IPS-18c (cell line): ENCODE results near the gene KIF26B.

Experiments used
- H3K4me3 ChIP-seq: 2 replicates; pipeline ENCODE4 v1.7.0; 2013; ENCODE audit warnings: low read depth, mild to moderate bottlenecking, low read length, moderate library complexity; ENCODE audit not compliant: insufficient read depth
- H3K9me3 ChIP-seq: one replicate; pipeline ENCODE4 v1.6.1; 2013; ENCODE audit warnings: mild to moderate bottlenecking, low read length, moderate library complexity; ENCODE audit not compliant: control insufficient read depth, insufficient read depth

The KIF26B gene

GRCh38 chr1:245571815-245572294, 417.1 kb downstream of the KIF26B start:
- Histone ChIP-seq H3K4me3 (no peak overlapping the region), H3K9me3 (no peaks in the 10 kb centered on the region)

GRCh38 chr1:245572709-245573108, 417.9 kb downstream of the KIF26B start:
- no peaks in the 10 kb centered on the region for H3K9me3 ChIP-seq
- H3K4me3 ChIP-seq, result no peak overlapping the region

GRCh38 chr1:245575710-245576109, 420.9 kb downstream of the KIF26B start:
- H3K4me3 ChIP-seq, result no peak overlapping the region
- no peaks in the 10 kb centered on the region for H3K9me3 ChIP-seq

- H3K4me3 ChIP-seq, result no peak overlapping the region
- no peaks in the 10 kb centered on the region for H3K9me3 ChIP-seq
These were observed 421.5 kb downstream of the KIF26B start for GRCh38 chr1:245576323-245576722.

GRCh38 chr1:245577191-245578157, 422.7 kb downstream of the KIF26B start:
- Histone ChIP-seq H3K4me3 (no peak overlapping the region), H3K9me3 (no peaks in the 10 kb centered on the region)

GRCh38 chr1:245578308-245578707, 423.5 kb downstream of the KIF26B start:
- Histone ChIP-seq H3K9me3 (no peaks in the 10 kb centered on the region), H3K4me3 (no peak overlapping the region)

GRCh38 chr1:245578771-245579170, 424.0 kb downstream of the KIF26B start:
- Histone ChIP-seq H3K4me3 (no peak overlapping the region), H3K9me3 (no peaks in the 10 kb centered on the region)

GRCh38 chr1:245579881-245580280, 425.1 kb downstream of the KIF26B start:
- Histone ChIP-seq H3K9me3 (no peaks in the 10 kb centered on the region), H3K4me3 (no peak overlapping the region)

- H3K9me3 ChIP-seq, result no peaks in the 10 kb centered on the region
- H3K4me3 ChIP-seq, result no peak overlapping the region
These were observed 425.9 kb downstream of the KIF26B start for GRCh38 chr1:245580651-245581050.

GRCh38 chr1:245582026-245582425, 427.2 kb downstream of the KIF26B start:
- no peaks in the 10 kb centered on the region for H3K9me3 ChIP-seq
- H3K4me3 ChIP-seq, result no peak overlapping the region

- H3K9me3 ChIP-seq, result no peaks in the 10 kb centered on the region
- no peak overlapping the region for H3K4me3 ChIP-seq
These were observed 428.3 kb downstream of the KIF26B start for GRCh38 chr1:245583081-245583480.

GRCh38 chr1:245583575-245584330, 429.0 kb downstream of the KIF26B start:
- H3K4me3 ChIP-seq, result no peak overlapping the region
- H3K9me3 ChIP-seq, result no peaks in the 10 kb centered on the region

- no peaks in the 10 kb centered on the region for H3K9me3 ChIP-seq
- H3K4me3 ChIP-seq, result no peak overlapping the region
These were observed 430.6 kb downstream of the KIF26B start for GRCh38 chr1:245585252-245585959.

GRCh38 chr1:245587435-245588115, 432.8 kb downstream of the KIF26B start:
- Histone ChIP-seq H3K4me3 (no peak overlapping the region), H3K9me3 (no peaks in the 10 kb centered on the region)

GRCh38 chr1:245588116-245588639, 433.4 kb downstream of the KIF26B start:
- H3K4me3 ChIP-seq, result no peak overlapping the region

GRCh38 chr1:245589316-245589715, 434.5 kb downstream of the KIF26B start:
- Histone ChIP-seq H3K4me3 (no peak overlapping the region), H3K9me3 (no peaks in the 10 kb centered on the region)

More at GRCh38 chr1:245588116-245588639, 433.4 kb downstream of the KIF26B start:
- no peaks in the 10 kb centered on the region for H3K9me3 ChIP-seq

GRCh38 chr1:245589906-245590305, 435.1 kb downstream of the KIF26B start:
- Histone ChIP-seq H3K4me3 (no peak overlapping the region), H3K9me3 (no peaks in the 10 kb centered on the region)
